SK-N-SH (cell line): ENCODE results near the gene SRGAP3. TPM values are rescaled to one million over a fixed set of nuclear protein-coding genes. Genes with fewer than 3 reads are reported as not detected.

Experiments used
- CTCF ChIA-PET: fragments of 300-600, 350-600 bp; formaldehyde crosslinking; extraction: SDS; loops from one replicate; lab custom pipeline; 2021; lab: Yijun Ruan, JAX
- POLR2A ChIA-PET: fragments of 350-600 bp; sonication (Branson Sonifier 250); formaldehyde crosslinking; extraction: SDS; loops from one replicate; lab custom pipeline; 2020; ENCODE audit warnings: antibody characterized with exemption, inconsistent platforms; lab: Yijun Ruan, JAX
- DNase-seq: peaks from one replicate; pipeline ENCODE4 v3.0.0; 2012
- H2AFZ ChIP-seq: fragments of 200-600 bp; sonication (generic); 2 replicates; pipeline ENCODE4 v1.8.1; 2016; ENCODE audit warnings: antibody characterized with exemption, mild to moderate bottlenecking, low read depth
- H3F3A ChIP-seq: fragments of 200-600 bp; sonication (generic); replicated peaks from 2 replicates; pipeline ENCODE3; 2016; ENCODE audit warnings: antibody characterized with exemption, mild to moderate bottlenecking; ENCODE audit not compliant: insufficient read depth
- H3K27ac ChIP-seq, 2 experiments: fragments of 200-500 bp in 1 of 2; fragments of 200-600 bp in 1 of 2; sonication (Bioruptor generic) in 1 of 2; sonication (generic), shearing (Covaris generic) in 1 of 2; 2 replicates each; pipeline versions ENCODE4 v1.5.1 to v1.6.1; 2014 to 2016; ENCODE audit warnings: low read depth in 2 of 2, inconsistent platforms in 1 of 2, low read length in 1 of 2, mild to moderate bottlenecking in 1 of 2, mixed read lengths in 1 of 2
- H3K27me3 ChIP-seq: fragments of 200-600 bp; sonication (generic), shearing (Covaris generic); 2 replicates; pipeline ENCODE4 v1.6.1; 2016; ENCODE audit warnings: mixed run types; ENCODE audit not compliant: insufficient read depth
- H3K36me3 ChIP-seq, 2 experiments: fragments of 200-500 bp in 1 of 2; fragments of 200-600 bp in 1 of 2; sonication (Bioruptor generic) in 1 of 2; sonication (generic) in 1 of 2; replicated peaks in 1 of 2; 2 replicates each; pipeline versions ENCODE3 to v1.5.1; 2014 to 2016; ENCODE audit warnings: low read length in 1 of 2, mild to moderate bottlenecking in 1 of 2; ENCODE audit not compliant: insufficient read depth in 2 of 2, control insufficient read depth in 1 of 2
- H3K4me1 ChIP-seq, 2 experiments: fragments of 200-500 bp in 1 of 2; fragments of 200-600 bp in 1 of 2; sonication (Bioruptor generic) in 1 of 2; sonication (generic), shearing (Covaris generic) in 1 of 2; 2 replicates each; pipeline versions ENCODE4 v1.5.1 to v1.6.1; 2014 to 2016; ENCODE audit warnings: low read depth in 1 of 2, low read length in 1 of 2, mixed run types in 1 of 2; ENCODE audit not compliant: insufficient read depth in 2 of 2, control insufficient read depth in 1 of 2
- H3K4me2 ChIP-seq: fragments of 200-600 bp; sonication (generic), shearing (Covaris generic); 2 replicates; pipeline ENCODE4 v1.6.1; 2017; ENCODE audit warnings: mixed run types
- H3K4me3 ChIP-seq, 2 experiments: fragments of 200-500 bp in 1 of 2; fragments of 200-600 bp in 1 of 2; sonication (Bioruptor generic) in 1 of 2; sonication (generic), shearing (Covaris generic) in 1 of 2; 2 replicates each; pipeline versions ENCODE4 v1.5.1 to v1.8.1; 2014 to 2016; ENCODE audit warnings: low read depth in 2 of 2, inconsistent platforms in 1 of 2, low read length in 1 of 2, mild to moderate bottlenecking in 1 of 2, mixed read lengths in 1 of 2, moderate library complexity in 1 of 2
- H3K79me2 ChIP-seq: fragments of 200-600 bp; sonication (generic); 2 replicates; pipeline ENCODE4 v1.8.1; 2017; ENCODE audit warnings: mild to moderate bottlenecking; ENCODE audit not compliant: insufficient read depth
- H3K9ac ChIP-seq: fragments of 200-600 bp; sonication (generic); 2 replicates; pipeline ENCODE4 v1.6.1; 2017; ENCODE audit warnings: mixed run types
- H3K9me2 ChIP-seq: fragments of 200-600 bp; sonication (generic); 2 replicates; pipeline ENCODE4 v1.6.1; 2017; ENCODE audit warnings: mixed run types
- H3K9me3 ChIP-seq: fragments of 200-600 bp; sonication (generic); 2 replicates; pipeline ENCODE4 v1.6.1; 2017; ENCODE audit warnings: mixed run types, mild to moderate bottlenecking, moderate library complexity
- H4K20me1 ChIP-seq: fragments of 200-600 bp; sonication (generic); 2 replicates; pipeline ENCODE4 v1.6.1; 2017; ENCODE audit warnings: mild to moderate bottlenecking, mixed run types; ENCODE audit not compliant: insufficient read depth
- CHD2 ChIP-seq: fragments of 150-350 bp; IDR thresholded peaks from 2 replicates; pipeline ENCODE4 v1.6.1; 2018; ENCODE audit warnings: low read length; ENCODE audit not compliant: partially characterized antibody
- CTCF ChIP-seq: fragments of 200-600 bp; sonication (generic); IDR thresholded peaks from 2 replicates; pipeline ENCODE4 v1.6.1; 2017; ENCODE audit warnings: antibody characterized with exemption, mild to moderate bottlenecking, moderate library complexity
- ELF1 ChIP-seq: IDR thresholded peaks from 2 replicates; pipeline ENCODE4 v1.4.0; 2012
- EP300 ChIP-seq, 2 experiments: IDR thresholded peaks; 2 replicates each; pipeline versions ENCODE4 v1.4.0 to v1.6.1; 2012; ENCODE audit warnings: borderline replicate concordance in 1 of 2, low read depth in 1 of 2, low read length in 1 of 2
- EZH2phosphoT487 ChIP-seq: fragments of 200-600 bp; sonication (generic); IDR thresholded peaks from 2 replicates; pipeline ENCODE4 v1.6.1; 2017; ENCODE audit warnings: low read depth, mixed run types, mild to moderate bottlenecking, antibody characterized with exemption, moderate library complexity, borderline replicate concordance
- FOSL2 ChIP-seq: IDR thresholded peaks from 2 replicates; pipeline ENCODE4 v1.4.0; 2012; ENCODE audit warnings: low read depth, mild to moderate bottlenecking, moderate library complexity, borderline replicate concordance
- FOXM1 ChIP-seq: IDR thresholded peaks from 2 replicates; pipeline ENCODE4 v1.4.0; 2012; ENCODE audit warnings: low read depth, mild to moderate bottlenecking
- IRF3 ChIP-seq: fragments of 150-350 bp; IDR thresholded peaks from 2 replicates; pipeline ENCODE4 v1.6.1; 2016; ENCODE audit warnings: mild to moderate bottlenecking, low read depth, low read length
- MAX ChIP-seq: IDR thresholded peaks from 2 replicates; pipeline ENCODE4 v1.4.0; 2012; ENCODE audit warnings: low read depth
- MXI1 ChIP-seq: IDR thresholded peaks from 2 replicates; pipeline ENCODE4 v1.6.1; 2012; ENCODE audit warnings: mild to moderate bottlenecking, low read depth, low read length, improper control_type of control experiment
- PBX3 ChIP-seq: IDR thresholded peaks from 2 replicates; pipeline ENCODE4; 2012
- RCOR1 ChIP-seq: fragments of 150-350 bp; IDR thresholded peaks from 2 replicates; pipeline ENCODE4 v1.6.1; 2017; ENCODE audit warnings: antibody characterized with exemption, low read length
- REST ChIP-seq: IDR thresholded peaks from 2 replicates; pipeline ENCODE4 v1.6.1; 2012; ENCODE audit warnings: mild to moderate bottlenecking, low read depth, low read length, moderate library complexity
- RFX5 ChIP-seq: IDR thresholded peaks from 2 replicates; pipeline ENCODE4 v1.6.1; 2012; ENCODE audit warnings: mild to moderate bottlenecking, improper control_type of control experiment, low read length
- RXRA ChIP-seq: IDR thresholded peaks from 2 replicates; pipeline ENCODE4 v1.4.0; 2012; ENCODE audit warnings: low read depth, mild to moderate bottlenecking, borderline replicate concordance
- SIN3A ChIP-seq: IDR thresholded peaks from 2 replicates; pipeline ENCODE4 v1.6.1; 2012; ENCODE audit warnings: low read depth, mild to moderate bottlenecking, low read length, moderate library complexity, borderline replicate concordance
- TCF12 ChIP-seq: IDR thresholded peaks from 2 replicates; pipeline ENCODE4 v1.4.0; 2012
- TEAD4 ChIP-seq: IDR thresholded peaks from 2 replicates; pipeline ENCODE4 v1.4.0; 2012; ENCODE audit warnings: mild to moderate bottlenecking, borderline replicate concordance; ENCODE audit not compliant: insufficient read depth
- YY1 ChIP-seq: IDR thresholded peaks from 2 replicates; pipeline ENCODE4 v1.4.0; 2012; ENCODE audit warnings: low read depth, mild to moderate bottlenecking
- WGBS: methylation state at CpG from one replicate; pipeline ENCODE4 v1.1.6; 2017; ENCODE audit warnings: low lambda C conversion rate; 5-methylcytosine and 5-hydroxymethylcytosine counted together
- polyA plus RNA-seq, 3 experiments: library from polyadenylated mRNA; depleted of rRNA; stranded (reverse); fragments of >200 nt; gene quantifications; 2 replicates each; pipeline ENCODE4 v1.2.3, GENCODE V29; 2012

SRGAP3 gene
- polyA plus RNA-seq, 1 of the 3 experiments (the other 2 are of a cell fraction) = 2.8 TPM

GRCh38 chr3:9061634-9062033 is 187.8 kb downstream of the SRGAP3 start:
- WGBS = 61% methylated on average over 2 of the region's 2 CpGs
- no peak for TF ChIP-seq EP300 (IDR thresholded peaks at IDR 0.05; ENCODE audit: borderline replicate concordance in 1 of 2, low read depth in 1 of 2, low read length in 1 of 2)
- no peak for TF ChIP-seq SIN3A
- no peak for TF ChIP-seq MXI1
- no peak for TF ChIP-seq MAX
- TF ChIP-seq REST = no peak
- no peak for TF ChIP-seq RFX5
- TF ChIP-seq EZH2phosphoT487 = no peak
- TF ChIP-seq RCOR1 = no peak
- TF ChIP-seq CTCF = no peak
- TF ChIP-seq IRF3 = no peak
- no peak for TF ChIP-seq ELF1
- TF ChIP-seq PBX3 = no peak
- no peak for TF ChIP-seq TEAD4
- TF ChIP-seq CHD2 = no peak
- TF ChIP-seq FOXM1 = no peak
- no peak for TF ChIP-seq RXRA
- TF ChIP-seq YY1 = no peak
- TF ChIP-seq FOSL2 = no peak
- no peak for TF ChIP-seq TCF12
- TF ChIP-seq, all 33 proteins: peak for 0
- Histone ChIP-seq H3K4me1 (peaks cover 0 to 8% of the 10 kb centered on the region in 2 experiments; a peak in 1 of 4 replicates), H3K27me3 (no peaks in the 10 kb centered on the region), H3K27ac (no peak overlapping the region), H3K4me2 (no peak overlapping the region), H3K9me3 (no peaks in the 10 kb centered on the region), H3K79me2 (no peaks in the 10 kb centered on the region), H3K36me3 (no peaks in the 10 kb centered on the region), H4K20me1 (no peaks in the 10 kb centered on the region), H3F3A (no peaks in the 10 kb centered on the region), H2AFZ (no peak overlapping the region), H3K9ac (no peak overlapping the region), H3K9me2 (no peaks in the 10 kb centered on the region), H3K4me3 (no peak overlapping the region)
- no peak for DNase-seq
- ChIA-PET POLR2A (no interaction called here), CTCF (interaction anchor here (1.4 to 3.3 kb wide), 4 partner anchors 74 to 292 kb away, joined by 3 to 17 read pairs (median 4); partner anchors contain the start of gene OXTR)
